Measurements from ENCODE around the gene SUPT3H.
"Not testable (repeated sequence)": the region's sequence is repeated elsewhere in the genome, so short reads cannot be mapped to it uniquely, and the experiment has no call there.

The SUPT3H gene

DNA sequence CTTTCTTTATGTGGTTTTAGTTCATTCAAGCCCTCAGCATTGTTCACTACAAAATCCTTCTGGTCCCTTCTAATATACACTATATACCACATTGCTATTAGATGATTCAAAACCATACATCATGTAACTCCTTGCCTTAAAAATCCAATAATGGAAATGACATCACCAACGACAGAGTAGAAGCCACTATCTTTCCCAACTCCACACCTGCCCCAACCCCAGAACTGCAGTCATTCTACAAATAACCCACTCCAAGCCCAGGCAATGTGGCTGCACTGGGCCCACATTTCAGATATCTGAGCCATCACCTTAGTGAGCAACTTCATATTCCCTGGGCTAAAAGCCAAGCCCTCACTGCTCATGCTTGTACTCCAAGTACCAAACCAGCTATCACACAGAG is 72.2 kb downstream of the SUPT3H start:
- no peak overlapping the region for H3K4me3 ChIP-seq (ENCODE audit: low read depth, low read length)
- no peak for DNase-seq (ENCODE audit: low read depth)
- TF ChIP-seq, protein P1, sequence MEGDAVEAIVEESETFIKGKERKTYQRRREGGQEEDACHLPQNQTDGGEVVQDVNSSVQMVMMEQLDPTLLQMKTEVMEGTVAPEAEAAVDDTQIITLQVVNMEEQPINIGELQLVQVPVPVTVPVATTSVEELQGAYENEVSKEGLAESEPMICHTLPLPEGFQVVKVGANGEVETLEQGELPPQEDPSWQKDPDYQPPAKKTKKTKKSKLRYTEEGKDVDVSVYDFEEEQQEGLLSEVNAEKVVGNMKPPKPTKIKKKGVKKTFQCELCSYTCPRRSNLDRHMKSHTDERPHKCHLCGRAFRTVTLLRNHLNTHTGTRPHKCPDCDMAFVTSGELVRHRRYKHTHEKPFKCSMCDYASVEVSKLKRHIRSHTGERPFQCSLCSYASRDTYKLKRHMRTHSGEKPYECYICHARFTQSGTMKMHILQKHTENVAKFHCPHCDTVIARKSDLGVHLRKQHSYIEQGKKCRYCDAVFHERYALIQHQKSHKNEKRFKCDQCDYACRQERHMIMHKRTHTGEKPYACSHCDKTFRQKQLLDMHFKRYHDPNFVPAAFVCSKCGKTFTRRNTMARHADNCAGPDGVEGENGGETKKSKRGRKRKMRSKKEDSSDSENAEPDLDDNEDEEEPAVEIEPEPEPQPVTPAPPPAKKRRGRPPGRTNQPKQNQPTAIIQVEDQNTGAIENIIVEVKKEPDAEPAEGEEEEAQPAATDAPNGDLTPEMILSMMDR (conservative IDR thresholded peaks at IDR 0.05; ENCODE audit: low read depth, low read length): no peak

DNA sequence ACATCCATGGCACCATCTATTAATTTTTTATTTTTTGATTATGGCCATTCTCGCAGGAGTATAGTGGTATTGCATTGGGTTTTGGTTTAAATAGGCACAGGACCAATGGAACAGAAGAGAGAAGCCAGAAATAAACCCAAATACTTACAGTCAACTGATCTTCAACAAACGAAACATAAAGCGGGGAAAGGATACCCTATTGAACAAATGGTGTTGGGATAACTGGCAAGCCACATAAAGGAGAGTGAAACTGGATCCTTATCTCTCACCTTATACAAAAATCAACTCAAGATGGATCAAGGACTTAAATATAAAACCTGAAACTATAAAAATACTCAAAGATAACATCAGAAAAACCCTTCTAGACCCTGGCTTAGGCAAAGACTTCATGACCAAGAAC is 74.9 kb downstream of the SUPT3H start:
- TF ChIP-seq, protein P1 (conservative IDR thresholded peaks at IDR 0.05; ENCODE audit: low read depth, low read length): no peak
- no peak overlapping the region for H3K4me3 ChIP-seq (ENCODE audit: low read depth, low read length)
- DNase-seq (ENCODE audit: low read depth): no peak

DNA sequence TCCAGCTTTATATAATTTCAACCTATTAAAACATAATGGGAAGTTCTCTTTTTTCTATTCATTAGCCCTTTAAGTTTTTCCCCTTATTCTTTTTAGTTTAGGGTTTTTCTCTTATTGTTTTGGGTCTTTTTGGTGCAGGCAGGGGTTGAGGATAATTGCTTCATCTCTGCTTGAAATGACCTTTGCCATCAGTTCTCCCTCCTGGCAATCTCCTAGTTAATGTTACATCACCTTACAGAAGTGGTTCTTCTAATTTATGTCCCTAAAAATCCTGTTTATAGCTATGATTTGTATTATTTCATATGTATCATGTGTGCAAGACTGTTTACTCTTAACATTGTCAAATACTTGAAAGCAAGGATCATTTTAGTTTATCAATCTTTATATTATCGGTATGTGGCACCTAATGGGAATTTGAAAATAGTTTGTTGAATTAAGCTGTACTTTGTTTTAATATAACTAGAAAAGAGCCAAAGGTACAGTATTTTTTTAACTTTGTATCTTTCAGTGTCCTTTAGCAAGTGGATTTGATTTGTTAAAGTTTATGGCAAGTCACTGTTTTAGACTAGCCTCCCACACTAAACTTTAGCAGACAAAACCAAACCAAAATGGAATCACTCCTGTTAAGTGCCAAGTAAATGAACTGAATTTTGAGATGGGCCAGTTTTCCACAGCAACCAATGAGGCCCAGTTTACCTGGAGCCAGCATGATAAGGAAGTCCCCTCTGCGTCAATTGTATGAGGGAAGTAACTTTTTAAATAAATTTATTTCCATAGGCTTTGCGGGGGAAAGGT is 76.2 kb downstream of the SUPT3H start:
- no peak overlapping the region for H3K4me3 ChIP-seq (ENCODE audit: low read depth, low read length)
- DNase-seq (ENCODE audit: low read depth): no peak
- TF ChIP-seq, protein P1 (conservative IDR thresholded peaks at IDR 0.05; ENCODE audit: low read depth, low read length): no peak

DNA sequence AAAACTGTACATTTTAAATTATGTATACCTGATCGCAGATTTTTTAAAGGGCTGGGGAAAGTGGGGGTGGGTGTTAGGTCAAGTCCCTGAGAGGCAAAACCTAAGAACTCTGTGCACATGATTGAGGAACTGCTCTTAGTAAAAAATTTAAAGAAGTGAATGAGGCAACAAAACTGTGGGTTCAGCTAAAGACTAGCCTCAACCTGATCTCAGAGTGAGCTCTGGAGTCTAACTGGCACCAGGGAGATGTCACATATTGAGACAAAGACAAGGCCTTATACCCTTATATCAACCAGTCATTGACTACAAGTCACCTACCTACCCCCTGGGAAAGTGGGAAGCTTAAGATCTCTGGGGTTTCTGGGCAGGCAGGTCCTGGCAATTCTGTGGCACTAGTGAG is 77.0 kb downstream of the SUPT3H start:
- TF ChIP-seq, protein P1 (conservative IDR thresholded peaks at IDR 0.05; ENCODE audit: low read depth, low read length): no peak
- DNase-seq (ENCODE audit: low read depth): no peak
- no peak overlapping the region for H3K4me3 ChIP-seq (ENCODE audit: low read depth, low read length)

DNA sequence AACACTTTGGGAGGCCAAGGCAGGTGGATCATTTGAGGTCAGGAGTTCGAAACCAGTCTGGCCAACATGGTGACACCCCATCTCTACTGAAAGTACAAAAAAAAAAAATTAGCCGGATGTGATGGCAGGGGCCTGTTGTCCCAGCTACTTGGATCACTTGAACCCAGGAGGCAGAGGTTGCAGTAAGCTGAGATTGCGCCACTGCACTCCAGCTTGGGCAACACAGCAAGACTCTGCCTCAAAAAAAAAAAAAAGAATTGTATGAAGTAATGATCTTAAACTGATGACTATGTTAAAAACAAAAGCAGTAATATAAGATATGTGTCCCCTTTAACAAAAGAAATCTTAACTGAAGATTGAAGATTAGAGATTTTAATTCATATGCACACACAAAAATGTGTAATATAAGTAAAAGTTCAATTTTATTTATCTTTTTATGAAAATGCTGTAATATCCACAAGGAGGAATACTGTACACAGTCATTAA is 78.6 kb downstream of the SUPT3H start:
- DNase-seq (ENCODE audit: low read depth): no peak
- TF ChIP-seq, protein P1 (conservative IDR thresholded peaks at IDR 0.05; ENCODE audit: low read depth, low read length): no peak
- H3K4me3 ChIP-seq (ENCODE audit: low read depth, low read length): no peak overlapping the region

DNA sequence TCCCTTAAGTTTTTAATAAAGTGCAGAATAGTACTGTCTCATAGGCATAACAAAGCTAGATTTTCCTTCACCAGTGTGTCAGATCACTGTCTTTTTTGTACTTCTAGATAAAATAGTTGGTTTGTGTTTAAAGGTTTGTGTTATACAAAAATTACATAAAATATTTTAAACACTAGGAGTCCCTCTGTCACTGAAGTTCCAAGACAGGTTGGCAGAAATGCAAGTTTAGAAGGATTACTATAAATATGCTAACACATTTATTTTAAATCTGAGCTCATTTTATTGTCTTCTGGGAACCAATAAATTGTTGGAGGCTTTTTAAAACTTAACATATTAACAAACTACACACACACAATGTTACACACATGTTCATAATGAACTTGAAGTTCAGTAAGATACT is 80.4 kb downstream of the SUPT3H start:
- no peak for DNase-seq (ENCODE audit: low read depth)
- no peak overlapping the region for H3K4me3 ChIP-seq (ENCODE audit: low read depth, low read length)
- TF ChIP-seq, protein P1 (conservative IDR thresholded peaks at IDR 0.05; ENCODE audit: low read depth, low read length): no peak

DNA sequence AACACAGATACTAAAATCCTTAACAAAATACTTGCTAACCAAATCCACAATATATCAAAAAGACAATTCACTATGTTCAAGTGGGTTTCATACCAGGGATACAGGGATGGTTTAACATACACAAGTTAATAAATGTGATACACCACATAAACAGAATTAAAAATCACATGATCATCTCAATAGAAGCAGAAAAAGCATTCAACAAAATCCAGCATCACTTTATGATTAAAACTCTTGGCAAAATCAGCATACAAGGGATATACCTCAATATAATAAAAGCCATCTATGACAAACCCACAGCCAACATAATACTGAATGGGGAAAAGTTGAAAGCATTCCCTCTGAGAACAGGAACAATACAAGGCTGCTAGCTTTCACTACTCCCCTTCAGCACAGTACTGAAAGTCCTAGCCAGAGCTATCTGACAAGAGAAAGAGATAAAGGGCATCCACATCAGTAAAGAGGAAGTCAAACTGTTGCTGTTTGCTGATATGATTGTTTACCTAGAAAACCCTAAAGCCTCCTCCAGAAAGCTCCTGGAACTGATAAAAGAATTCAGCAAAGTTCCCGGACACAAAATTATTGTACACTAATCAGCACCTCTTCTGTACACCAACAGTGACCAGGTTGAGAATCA is 83.6 kb downstream of the SUPT3H start:
- H3K4me3 ChIP-seq (ENCODE audit: low read depth, low read length): not testable (repeated sequence)
- peak; percentile 10 for DNase-seq (ENCODE audit: low read depth)
